HG03097 (cell line): ENCODE data around the gene SPRR2F.
"Not testable (repeated sequence)": the region's sequence is repeated elsewhere in the genome, so short reads cannot be mapped to it uniquely, and the experiment has no call there.

ENCODE experiments used
- ATAC-seq: cut with Tn5 transposase; IDR thresholded peaks from one replicate; pipeline ENCODE4 v1.9.1; 2021; ENCODE audit not compliant: unreplicated experiment, low FRiP score

The SPRR2F gene

GRCh38 chr1:153113416-153113815, at the start of gene SPRR2F:
Gene SPRR2F, minus strand, starts transcription at chr1:153113516. Its CDS starts 783 bp downstream, at chr1:153112733.
- ATAC-seq, result no peak

- ATAC-seq, result no peak
Measured at GRCh38 chr1:153155541-153155940, 42.2 kb upstream of the SPRR2F start.

GRCh38 chr1:153152481-153152880, 39.2 kb upstream of the SPRR2F start:
- ATAC-seq, result no peak

GRCh38 chr1:153150846-153151245, 37.5 kb upstream of the SPRR2F start, which contains the start of gene SPRR2G:
Gene SPRR2G, minus strand, starts transcription at chr1:153150890. Its CDS starts 780 bp downstream, at chr1:153150110.
- ATAC-seq, result no peak

GRCh38 chr1:153141377-153141776, 28.1 kb upstream of the SPRR2F start:
- ATAC-seq, result no peak

- ATAC-seq, result no peak
Measured at GRCh38 chr1:153140484-153140883, 27.2 kb upstream of the SPRR2F start.

GRCh38 chr1:153133743-153134142, 20.4 kb upstream of the SPRR2F start:
- no peak for ATAC-seq

GRCh38 chr1:153133267-153133666, 20.0 kb upstream of the SPRR2F start:
- no peak for ATAC-seq

- ATAC-seq, result not testable (repeated sequence)
Measured at GRCh38 chr1:153128688-153129087, 15.4 kb upstream of the SPRR2F start.

- ATAC-seq, result no peak
Measured at GRCh38 chr1:153127296-153127695, 14.0 kb upstream of the SPRR2F start.

- ATAC-seq, result no peak
Measured at GRCh38 chr1:153125536-153125935, 12.2 kb upstream of the SPRR2F start.

GRCh38 chr1:153123793-153124192, 10.5 kb upstream of the SPRR2F start:
- not testable (repeated sequence) for ATAC-seq

- no peak for ATAC-seq
Measured at GRCh38 chr1:153122831-153123421, 9.6 kb upstream of the SPRR2F start.

GRCh38 chr1:153120945-153121344, 7.6 kb upstream of the SPRR2F start:
- no peak for ATAC-seq

GRCh38 chr1:153119491-153119971, 6.2 kb upstream of the SPRR2F start:
- no peak for ATAC-seq

GRCh38 chr1:153115264-153115663, 1.9 kb upstream of the SPRR2F start:
- not testable (repeated sequence) for ATAC-seq

- not testable (repeated sequence) for ATAC-seq
Measured at GRCh38 chr1:153112454-153112853, 862 bp downstream of the SPRR2F start.

GRCh38 chr1:153100245-153100644, 13.1 kb downstream of the SPRR2F start:
- no peak for ATAC-seq

- no peak for ATAC-seq
Measured at GRCh38 chr1:153099461-153100045, 13.8 kb downstream of the SPRR2F start.

- ATAC-seq, result no peak
Measured at GRCh38 chr1:153095764-153096163, 17.6 kb downstream of the SPRR2F start.

GRCh38 chr1:153094426-153094825, 18.9 kb downstream of the SPRR2F start, which contains the start of gene SPRR2E:
Gene SPRR2E, minus strand, starts transcription at chr1:153094526. Its CDS starts 775 bp downstream, at chr1:153093751.
- no peak for ATAC-seq

- no peak for ATAC-seq
Measured at GRCh38 chr1:153087652-153088051, 25.7 kb downstream of the SPRR2F start.
